Measurements from ENCODE around the gene CLCN4.

- TF ChIP-seq GABPA (IDR thresholded peaks at IDR 0.05; ENCODE audit: low read depth): no peak
- no peak for TF ChIP-seq POLR2AphosphoS5 (IDR thresholded peaks at IDR 0.05; ENCODE audit: low read length)
- no peak for TF ChIP-seq NRF1 (conservative IDR thresholded peaks at IDR 0.05; ENCODE audit: low read depth, low read length)
- TF ChIP-seq, protein P1, sequence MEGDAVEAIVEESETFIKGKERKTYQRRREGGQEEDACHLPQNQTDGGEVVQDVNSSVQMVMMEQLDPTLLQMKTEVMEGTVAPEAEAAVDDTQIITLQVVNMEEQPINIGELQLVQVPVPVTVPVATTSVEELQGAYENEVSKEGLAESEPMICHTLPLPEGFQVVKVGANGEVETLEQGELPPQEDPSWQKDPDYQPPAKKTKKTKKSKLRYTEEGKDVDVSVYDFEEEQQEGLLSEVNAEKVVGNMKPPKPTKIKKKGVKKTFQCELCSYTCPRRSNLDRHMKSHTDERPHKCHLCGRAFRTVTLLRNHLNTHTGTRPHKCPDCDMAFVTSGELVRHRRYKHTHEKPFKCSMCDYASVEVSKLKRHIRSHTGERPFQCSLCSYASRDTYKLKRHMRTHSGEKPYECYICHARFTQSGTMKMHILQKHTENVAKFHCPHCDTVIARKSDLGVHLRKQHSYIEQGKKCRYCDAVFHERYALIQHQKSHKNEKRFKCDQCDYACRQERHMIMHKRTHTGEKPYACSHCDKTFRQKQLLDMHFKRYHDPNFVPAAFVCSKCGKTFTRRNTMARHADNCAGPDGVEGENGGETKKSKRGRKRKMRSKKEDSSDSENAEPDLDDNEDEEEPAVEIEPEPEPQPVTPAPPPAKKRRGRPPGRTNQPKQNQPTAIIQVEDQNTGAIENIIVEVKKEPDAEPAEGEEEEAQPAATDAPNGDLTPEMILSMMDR (IDR thresholded peaks at IDR 0.05 in 2 of 3, conservative IDR thresholded peaks at IDR 0.05 in 1 of 3; ENCODE audit: control insufficient read depth in 2 of 3, extremely low read depth in 1 of 3, insufficient read depth in 1 of 3, low read depth in 3 of 3, low read length in 3 of 3): no peak
Measured at GRCh38 chrX:10177601-10178000, 20.8 kb downstream of the CLCN4 start.

Data from GM12878 (cell line).